DOHH2 (cell line): Measurements from ENCODE around the gene NYAP2.

Experiments used
- CTCF ChIP-seq: fragments of 200-600 bp; sonication (generic); IDR thresholded peaks from one replicate; pipeline ENCODE4 v1.5.1; 2014; ENCODE audit warnings: antibody characterized with exemption, mild to moderate bottlenecking, low read depth, low read length; ENCODE audit not compliant: poor library complexity, severe bottlenecking
- EZH2phosphoT487 ChIP-seq: fragments of 200-600 bp; sonication (generic); IDR thresholded peaks from 2 replicates; pipeline ENCODE4 v1.6.1; 2017; ENCODE audit warnings: borderline replicate concordance, mild to moderate bottlenecking, antibody characterized with exemption, low read length, moderate library complexity, mixed read lengths

- TF ChIP-seq CTCF (no peak), EZH2phosphoT487 (no peak)
Observed at GRCh38 chr2:225512469-225512868, 113.0 kb downstream of the NYAP2 start.
